ENCODE data around the gene GPR35.

GRCh38 chr2:240646900-240647502 is 21.7 kb downstream of the GPR35 start:
- TF ChIP-seq CTCF (optimal IDR thresholded peaks at IDR 0.05 in 1 of 3, IDR thresholded peaks at IDR 0.05 in 1 of 3, conservative IDR thresholded peaks at IDR 0.05 in 1 of 3; ENCODE audit: extremely low read depth in 1 of 3, insufficient read depth in 2 of 3, low read length in 3 of 3) = no peak
- no peak for TF ChIP-seq EZH2 (IDR thresholded peaks at IDR 0.05; ENCODE audit: low read length)
